Measurements from ENCODE around the gene COL23A1.
"Not testable (repeated sequence)": the region's sequence is repeated elsewhere in the genome, so short reads cannot be mapped to it uniquely, and the experiment has no call there.

The COL23A1 gene

GRCh38 chr5:178199581-178200434 is 390.4 kb downstream of the COL23A1 start:
- no peak for DNase-seq

GRCh38 chr5:178198706-178199105 is 391.5 kb downstream of the COL23A1 start:
- DNase-seq: no peak

- DNase-seq: not testable (repeated sequence)
Observed at GRCh38 chr5:178198151-178198550, 392.0 kb downstream of the COL23A1 start.

GRCh38 chr5:178196986-178197385 is 393.2 kb downstream of the COL23A1 start:
- DNase-seq: no peak

- DNase-seq: no peak
Observed at GRCh38 chr5:178196281-178196812, 393.8 kb downstream of the COL23A1 start.

GRCh38 chr5:178194026-178194425 is 396.2 kb downstream of the COL23A1 start:
- no peak for DNase-seq

GRCh38 chr5:178193251-178193809 is 396.9 kb downstream of the COL23A1 start:
- no peak for DNase-seq

- no peak for DNase-seq
Observed at GRCh38 chr5:178192787-178193186, 397.4 kb downstream of the COL23A1 start.

GRCh38 chr5:178192244-178192643 is 397.9 kb downstream of the COL23A1 start:
- no peak for DNase-seq

GRCh38 chr5:178191661-178192060 is 398.5 kb downstream of the COL23A1 start:
- DNase-seq: no peak

GRCh38 chr5:178189433-178189832 is 400.8 kb downstream of the COL23A1 start:
- no peak for DNase-seq
